Measurements from ENCODE around the gene PLEKHA6.

The PLEKHA6 gene

GRCh38 chr1:204307334-204307883 is 52.3 kb downstream of the PLEKHA6 start:
- DNase-seq, result no peak

- no peak for DNase-seq
These were observed 53.7 kb downstream of the PLEKHA6 start for GRCh38 chr1:204306076-204306475.

- no peak for DNase-seq
These were observed 55.7 kb downstream of the PLEKHA6 start for GRCh38 chr1:204304067-204304466.

- no peak for DNase-seq
These were observed 57.0 kb downstream of the PLEKHA6 start for GRCh38 chr1:204302769-204303168.

GRCh38 chr1:204301171-204301957 is 58.4 kb downstream of the PLEKHA6 start:
- no peak for DNase-seq

- DNase-seq, result no peak
These were observed 59.8 kb downstream of the PLEKHA6 start for GRCh38 chr1:204299814-204300365.

GRCh38 chr1:204296431-204296988 is 63.2 kb downstream of the PLEKHA6 start:
- no peak for DNase-seq

GRCh38 chr1:204295671-204296070 is 64.1 kb downstream of the PLEKHA6 start:
- no peak for DNase-seq

GRCh38 chr1:204294357-204294756 is 65.4 kb downstream of the PLEKHA6 start:
- DNase-seq, result no peak

- DNase-seq, result no peak
These were observed 66.0 kb downstream of the PLEKHA6 start for GRCh38 chr1:204293605-204294337.

- no peak for DNase-seq
These were observed 67.0 kb downstream of the PLEKHA6 start for GRCh38 chr1:204292740-204293139.

GRCh38 chr1:204289280-204289679 is 70.4 kb downstream of the PLEKHA6 start:
- DNase-seq, result no peak

- no peak for DNase-seq
These were observed 71.6 kb downstream of the PLEKHA6 start for GRCh38 chr1:204288021-204288588.

- DNase-seq, result no peak
These were observed 72.2 kb downstream of the PLEKHA6 start for GRCh38 chr1:204287466-204287891.

- DNase-seq, result peak; percentile 12
These were observed 72.8 kb downstream of the PLEKHA6 start for GRCh38 chr1:204286831-204287421.

GRCh38 chr1:204286315-204286714 is 73.4 kb downstream of the PLEKHA6 start:
- DNase-seq, result no peak

- DNase-seq, result no peak
These were observed 74.1 kb downstream of the PLEKHA6 start for GRCh38 chr1:204285436-204286305.

GRCh38 chr1:204284929-204285328 is 74.8 kb downstream of the PLEKHA6 start:
- no peak for DNase-seq

- DNase-seq, result no peak
These were observed 75.7 kb downstream of the PLEKHA6 start for GRCh38 chr1:204283711-204284651.

- no peak for DNase-seq
These were observed 76.9 kb downstream of the PLEKHA6 start for GRCh38 chr1:204282761-204283221.
